HG03159 (cell line): ENCODE results near the gene PUM2.
"Not testable (repeated sequence)": the region's sequence is repeated elsewhere in the genome, so short reads cannot be mapped to it uniquely, and the experiment has no call there.

Source experiments
- ATAC-seq: cut with Tn5 transposase; IDR thresholded peaks from one replicate; pipeline ENCODE4 v1.9.1; 2021; ENCODE audit warnings: mild to moderate bottlenecking, moderate library complexity; ENCODE audit not compliant: unreplicated experiment

PUM2 gene

DNA sequence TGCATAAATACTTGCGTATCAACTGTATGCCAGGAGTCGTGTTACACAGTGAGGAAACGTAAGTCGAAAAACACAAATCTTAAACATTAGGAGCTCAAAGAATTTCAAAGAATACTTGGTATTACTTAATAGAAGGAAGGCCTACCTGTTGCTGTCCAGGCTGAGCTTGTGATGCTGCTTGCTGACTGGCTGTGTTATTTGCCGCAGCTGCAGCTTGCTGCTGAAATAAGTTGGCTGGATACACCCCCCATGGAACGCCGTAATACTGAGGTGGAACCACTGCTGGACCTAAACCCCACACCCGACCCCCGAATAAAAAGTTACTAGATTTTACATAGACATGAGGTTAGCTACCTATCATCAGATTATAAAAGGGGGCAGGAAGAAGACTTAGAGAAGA is 56.4 kb downstream of the PUM2 start:
- no peak for ATAC-seq

DNA sequence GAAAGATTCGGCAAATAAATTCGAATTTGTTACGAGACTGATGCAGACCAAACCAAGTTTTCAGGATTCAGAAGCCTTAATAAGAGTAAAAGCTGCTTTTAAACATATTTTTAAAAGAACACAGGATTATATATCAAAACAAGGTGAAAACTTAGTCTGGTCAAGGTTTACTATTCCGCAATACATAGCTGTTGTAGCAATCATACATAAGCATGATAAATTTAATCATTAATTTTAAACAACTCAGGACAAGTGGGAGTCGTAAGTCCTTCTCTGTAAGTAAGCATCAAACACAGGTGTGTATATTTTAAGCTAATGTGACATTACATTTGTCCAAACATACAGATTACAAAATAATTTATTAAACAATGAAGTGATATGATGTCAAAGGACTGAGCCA is 57.7 kb downstream of the PUM2 start:
- ATAC-seq = no peak

DNA sequence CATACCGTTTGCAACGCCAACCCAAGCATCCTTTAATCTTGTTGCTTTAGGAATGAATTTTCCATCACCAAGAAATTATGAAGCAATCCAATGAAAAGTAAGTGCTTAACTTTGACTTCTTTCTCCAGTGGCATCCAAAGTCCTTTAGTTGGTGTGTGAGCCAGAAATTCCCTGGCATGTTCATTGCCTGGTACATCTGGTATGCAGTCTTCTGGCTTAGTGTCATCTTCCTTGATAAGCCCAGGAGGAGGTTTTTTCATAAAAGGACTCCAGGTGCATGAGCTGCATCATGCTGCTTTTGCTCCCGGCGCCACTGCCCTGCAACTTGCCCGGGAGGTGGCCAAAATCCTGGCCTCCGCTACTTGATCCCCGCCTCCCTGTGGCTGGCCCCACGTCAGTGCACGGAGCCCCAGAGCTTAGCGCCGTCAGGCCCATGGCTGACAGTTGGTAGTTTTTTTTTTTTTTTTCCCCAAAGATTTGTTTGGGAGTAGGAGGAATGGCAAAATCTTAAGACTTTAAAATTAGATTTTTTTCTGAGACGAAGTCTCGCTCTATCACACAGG is 58.7 kb downstream of the PUM2 start:
- ATAC-seq = no peak

DNA sequence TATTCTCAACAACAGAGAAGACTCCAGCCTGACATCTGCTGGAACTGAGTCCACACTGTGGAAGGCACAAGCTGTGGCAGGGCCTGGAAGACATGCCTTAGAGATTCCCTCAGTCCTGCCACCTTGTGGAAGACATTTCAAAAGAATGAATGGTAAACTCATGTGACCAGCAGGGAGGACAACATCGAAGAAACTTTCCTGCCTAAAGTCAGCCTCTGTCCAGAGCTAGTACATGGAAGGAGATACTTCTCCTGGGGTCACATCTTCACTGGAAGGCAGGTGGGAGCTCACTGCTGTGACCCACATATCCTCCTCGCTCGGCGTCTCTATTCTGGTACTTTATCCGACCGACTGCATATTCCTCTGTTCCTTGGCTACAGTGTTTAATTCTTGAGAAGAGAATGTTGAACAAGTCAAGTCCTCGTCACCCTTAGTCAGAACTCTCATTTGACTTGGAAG is 59.5 kb downstream of the PUM2 start:
- ATAC-seq = peak; percentile 79

DNA sequence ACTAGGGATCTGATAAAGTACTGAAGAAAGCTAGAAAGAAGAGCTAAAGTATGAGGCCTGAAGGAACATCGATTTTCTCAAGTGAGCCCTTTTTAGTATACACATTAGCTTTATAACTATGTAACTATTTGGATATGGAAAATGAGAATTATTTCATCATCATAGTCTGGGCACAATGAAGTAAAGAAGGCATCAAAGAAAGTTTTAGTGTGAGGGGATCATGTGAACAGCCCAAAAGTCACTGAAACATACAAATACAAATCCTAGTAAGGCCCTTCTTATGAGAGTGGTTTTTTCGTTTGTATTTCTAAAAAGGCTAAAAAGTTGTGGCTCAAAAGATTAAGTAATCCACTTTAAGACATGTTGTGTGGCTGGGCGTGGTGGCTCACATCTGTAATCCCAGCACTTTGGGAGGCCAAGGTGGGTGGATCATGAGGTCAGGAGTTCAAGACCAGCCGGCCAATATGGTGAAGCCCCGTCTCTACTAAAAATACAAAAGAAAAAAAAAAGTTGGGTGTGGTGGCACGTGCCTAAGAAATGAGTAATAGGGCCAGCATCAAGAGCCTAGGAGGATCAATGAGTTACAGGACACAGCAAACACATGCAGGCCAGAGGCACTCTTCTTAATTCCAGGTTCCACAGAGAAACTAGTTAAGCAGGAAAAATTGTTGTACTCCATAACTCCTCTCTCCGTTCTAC is 61.9 kb downstream of the PUM2 start:
- no peak for ATAC-seq

DNA sequence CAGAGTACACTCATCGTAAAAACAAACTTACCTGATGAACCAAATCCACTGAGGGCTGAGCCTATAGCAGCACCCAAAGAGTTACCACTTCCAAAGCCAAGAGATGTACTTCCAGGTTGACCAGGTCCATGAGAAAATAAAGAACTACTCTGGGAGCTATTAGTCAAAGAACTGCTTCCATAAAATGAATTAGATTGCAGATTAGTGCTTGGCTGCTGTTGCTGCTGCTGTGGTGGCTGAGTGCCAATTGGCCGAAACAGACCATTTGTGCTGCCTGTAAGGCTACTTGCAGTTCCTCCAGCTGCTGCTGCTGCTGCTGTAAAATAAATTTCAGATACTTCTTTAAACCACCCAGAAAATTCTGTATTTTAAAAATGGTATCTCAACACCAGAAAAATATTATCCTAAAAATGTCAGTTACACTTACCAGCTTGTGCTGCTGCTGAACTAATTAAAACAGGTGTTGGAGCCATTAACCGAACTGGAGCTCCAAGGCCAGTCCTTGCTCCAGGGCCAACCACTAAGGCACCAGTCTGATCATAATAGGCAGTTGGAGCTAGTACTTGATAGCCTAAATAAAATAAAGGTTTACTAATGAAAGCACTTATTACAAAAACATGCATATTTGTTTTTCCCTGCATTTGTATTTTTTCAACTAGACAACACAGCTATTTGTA is 67.6 kb downstream of the PUM2 start:
- no peak for ATAC-seq

DNA sequence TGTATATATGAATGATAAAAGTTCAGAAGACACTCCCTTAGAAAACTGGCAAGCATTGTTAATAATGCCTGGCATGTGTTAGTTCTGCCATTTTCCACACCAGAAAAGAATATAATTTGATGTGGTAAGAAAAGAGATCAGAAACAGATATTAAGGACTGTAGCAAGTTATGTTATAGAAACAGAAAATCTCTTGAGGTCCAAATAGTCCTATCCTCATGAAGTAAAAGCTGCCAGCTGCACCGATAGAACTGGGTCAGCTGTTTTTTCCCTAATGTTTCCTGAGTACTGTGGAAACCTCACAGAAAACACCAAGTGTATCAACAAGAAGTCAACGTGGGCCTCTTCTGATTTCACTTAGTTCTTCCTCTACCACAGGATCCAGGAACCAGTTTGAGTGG is 68.8 kb downstream of the PUM2 start:
- no peak for ATAC-seq

DNA sequence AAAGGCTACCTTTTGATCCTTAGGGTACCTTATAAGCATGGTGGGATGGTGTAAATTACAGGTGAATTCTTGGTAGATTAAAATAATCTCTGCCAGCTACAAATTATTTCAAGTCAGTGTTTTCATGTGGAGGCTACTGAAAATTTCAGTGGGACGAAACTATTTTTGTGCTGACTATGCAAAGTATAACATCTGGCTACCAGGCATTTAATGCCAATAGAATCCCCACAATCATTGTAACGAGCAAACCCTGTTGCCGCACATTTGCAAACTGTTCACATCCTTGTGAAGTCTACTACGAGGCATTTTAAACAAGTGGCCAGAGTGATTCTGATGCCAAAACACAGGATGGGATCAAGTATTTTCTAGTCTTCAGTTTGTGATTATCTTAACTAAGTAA is 77.6 kb downstream of the PUM2 start:
- ATAC-seq = no peak

DNA sequence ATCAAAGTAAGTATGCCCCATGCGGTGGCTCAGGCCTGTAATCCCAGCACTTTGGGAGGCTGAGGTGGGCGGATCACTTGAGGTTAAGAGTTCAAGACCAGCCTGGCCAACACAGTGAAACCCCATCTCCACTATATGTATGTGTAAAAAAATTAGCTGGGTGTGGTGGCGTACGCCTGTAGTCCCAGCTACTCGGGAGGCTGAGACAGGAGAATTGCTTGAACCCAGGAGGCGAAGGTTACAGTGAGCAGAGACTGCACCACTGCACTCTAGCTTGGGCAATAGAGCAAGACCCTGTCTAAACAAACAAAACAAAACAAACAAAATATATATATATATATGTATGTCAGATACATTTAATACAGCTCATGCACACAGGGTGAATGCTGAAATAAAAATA is 82.3 kb downstream of the PUM2 start:
- not testable (repeated sequence) for ATAC-seq

DNA sequence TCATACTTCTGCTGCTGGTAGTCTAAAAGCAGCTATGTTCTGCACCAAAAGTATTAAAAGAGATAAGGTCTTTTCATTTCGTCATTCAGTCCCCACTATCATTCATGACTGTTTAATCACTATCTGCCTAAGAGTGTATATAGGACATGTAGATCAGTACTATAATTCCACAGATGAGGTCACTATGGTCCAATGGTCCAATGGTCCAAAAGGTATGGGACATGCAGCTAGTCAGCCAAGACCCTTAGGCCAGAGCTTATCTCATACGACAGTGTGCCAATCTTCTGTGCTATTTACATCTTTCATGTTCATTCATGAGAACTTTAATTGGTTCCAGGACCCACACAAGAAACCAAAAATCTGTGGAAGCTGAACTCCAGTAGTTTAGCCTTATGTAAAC is 83.1 kb downstream of the PUM2 start:
- no peak for ATAC-seq

DNA sequence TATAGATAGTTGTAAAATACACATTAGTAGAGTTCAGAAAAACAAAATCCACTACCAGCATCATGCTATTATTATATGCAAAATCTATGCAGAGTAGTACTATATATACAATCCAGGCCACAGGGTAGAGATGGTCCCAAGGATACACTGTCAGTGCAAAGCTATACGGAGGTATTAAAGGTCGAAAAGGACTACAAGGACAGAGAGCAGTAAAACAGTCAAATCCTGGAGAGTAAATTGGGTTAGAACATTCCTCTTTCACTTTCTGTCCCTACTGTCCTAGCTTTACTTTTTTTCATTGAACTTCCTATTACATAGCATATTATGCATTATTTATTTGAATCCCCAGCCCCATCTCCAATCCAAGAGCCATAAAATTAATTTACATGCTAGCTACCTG is 86.0 kb downstream of the PUM2 start:
- ATAC-seq = no peak

DNA sequence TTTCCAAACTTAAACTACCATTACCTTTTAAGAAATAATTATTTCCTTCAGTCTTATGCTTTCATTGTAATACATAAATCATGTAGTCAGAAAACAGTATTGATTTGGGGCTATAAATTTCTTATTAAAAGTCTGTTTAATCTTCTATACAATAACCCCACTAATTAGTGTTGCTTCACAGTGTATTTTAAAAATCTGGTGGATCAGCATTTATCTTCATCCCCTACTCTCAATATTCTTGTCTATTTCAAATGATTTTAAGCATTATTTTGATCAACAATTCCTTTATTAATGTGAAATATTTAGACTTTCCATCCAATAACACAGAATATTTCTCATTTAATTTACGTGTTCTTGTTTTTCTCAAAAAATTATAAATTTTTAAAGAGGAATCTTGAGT is 93.2 kb downstream of the PUM2 start:
- no peak for ATAC-seq

DNA sequence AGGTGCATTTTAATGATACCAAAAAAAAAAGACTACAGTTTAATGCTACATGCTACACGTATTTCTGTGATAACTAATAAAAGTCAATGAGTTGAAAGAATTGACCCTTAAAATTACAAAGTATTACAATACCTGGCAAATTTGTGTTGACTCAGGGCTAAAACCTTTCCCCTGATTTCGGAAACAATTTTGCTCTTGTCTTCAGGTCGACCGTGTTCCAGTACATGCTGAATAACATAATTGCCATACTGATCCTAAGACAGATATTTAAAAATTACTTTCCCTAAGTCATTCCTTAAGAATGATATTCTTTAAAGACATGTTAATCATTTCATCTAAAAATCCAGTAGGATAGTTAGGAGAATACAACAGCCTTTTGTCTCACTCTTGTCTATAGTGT is 95.9 kb downstream of the PUM2 start:
- no peak for ATAC-seq

DNA sequence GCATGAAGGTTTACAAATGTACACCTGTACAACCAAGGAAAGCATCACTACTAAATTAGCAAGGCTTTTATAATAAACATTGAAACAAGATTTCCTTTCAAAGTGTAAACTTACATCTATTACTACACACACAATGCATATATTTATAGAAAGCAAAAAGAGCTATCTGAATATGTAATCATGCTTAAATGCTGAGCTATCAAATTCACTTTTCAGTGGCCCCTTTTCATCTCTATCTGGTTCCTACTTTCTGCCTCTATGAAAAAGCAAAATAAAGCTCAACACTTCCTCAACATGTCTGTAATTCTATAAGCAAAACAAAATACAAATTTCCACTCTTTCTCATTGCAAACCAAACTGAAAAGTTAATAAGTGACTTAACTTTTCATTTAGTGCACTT is 100.2 kb downstream of the PUM2 start:
- ATAC-seq = no peak

DNA sequence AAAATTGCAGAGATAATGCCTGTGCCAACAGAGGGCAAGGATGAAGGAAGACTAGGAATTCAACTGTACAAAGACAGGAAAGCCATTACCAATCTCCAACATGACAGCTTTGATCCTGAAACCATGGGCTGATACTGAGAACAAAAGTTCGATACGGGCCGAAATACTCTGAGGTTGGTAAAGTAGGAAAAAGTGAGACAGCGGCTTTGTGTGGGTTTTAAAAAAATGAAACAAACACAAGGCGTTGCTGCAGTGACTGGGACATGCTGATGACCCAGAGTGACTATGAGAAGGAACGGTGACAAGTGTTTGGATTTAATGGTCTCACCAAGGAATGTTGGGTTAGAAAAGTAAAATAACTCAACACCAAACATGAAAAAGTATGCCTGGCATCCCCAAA is 101.5 kb downstream of the PUM2 start:
- ATAC-seq = no peak

DNA sequence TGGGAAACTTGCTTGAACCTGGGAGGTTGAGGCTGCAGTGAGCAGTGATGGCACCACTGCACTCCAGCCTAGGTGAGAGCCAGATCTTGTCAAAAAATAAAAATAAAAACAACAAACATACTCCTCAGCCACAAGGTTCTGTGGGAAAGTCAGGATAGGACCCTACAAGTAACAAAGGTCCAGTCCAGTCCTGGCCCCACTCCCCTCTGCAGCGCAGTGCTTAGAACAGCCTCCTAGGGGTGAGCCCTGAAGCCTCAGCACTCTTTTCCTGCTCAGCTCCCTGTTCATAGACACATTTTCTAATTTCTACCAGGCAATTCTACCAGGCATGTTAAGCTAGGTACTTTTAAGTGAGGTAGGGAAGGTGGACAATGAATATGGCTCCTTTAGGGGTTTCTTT is 103.6 kb downstream of the PUM2 start:
- ATAC-seq = no peak

DNA sequence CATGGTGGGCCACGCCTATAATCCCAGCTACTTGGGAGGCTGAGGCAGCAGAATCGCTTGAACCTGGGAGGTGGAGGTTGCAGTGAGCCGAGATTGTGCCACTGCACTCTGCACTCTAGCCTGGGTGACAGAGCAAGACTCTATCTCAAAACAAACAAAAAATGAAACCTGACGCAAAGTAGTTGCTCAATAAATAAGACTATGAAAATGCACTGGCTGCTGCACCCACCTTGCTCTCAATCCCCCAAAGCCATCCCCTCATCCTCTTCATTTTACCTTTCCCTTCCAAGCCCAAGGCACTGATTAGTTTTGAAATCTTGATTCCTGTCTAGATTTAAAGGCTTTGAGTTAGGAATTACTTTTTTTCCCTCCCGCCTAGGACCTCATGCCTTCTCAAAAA is 107.0 kb downstream of the PUM2 start:
- not testable (repeated sequence) for ATAC-seq

DNA sequence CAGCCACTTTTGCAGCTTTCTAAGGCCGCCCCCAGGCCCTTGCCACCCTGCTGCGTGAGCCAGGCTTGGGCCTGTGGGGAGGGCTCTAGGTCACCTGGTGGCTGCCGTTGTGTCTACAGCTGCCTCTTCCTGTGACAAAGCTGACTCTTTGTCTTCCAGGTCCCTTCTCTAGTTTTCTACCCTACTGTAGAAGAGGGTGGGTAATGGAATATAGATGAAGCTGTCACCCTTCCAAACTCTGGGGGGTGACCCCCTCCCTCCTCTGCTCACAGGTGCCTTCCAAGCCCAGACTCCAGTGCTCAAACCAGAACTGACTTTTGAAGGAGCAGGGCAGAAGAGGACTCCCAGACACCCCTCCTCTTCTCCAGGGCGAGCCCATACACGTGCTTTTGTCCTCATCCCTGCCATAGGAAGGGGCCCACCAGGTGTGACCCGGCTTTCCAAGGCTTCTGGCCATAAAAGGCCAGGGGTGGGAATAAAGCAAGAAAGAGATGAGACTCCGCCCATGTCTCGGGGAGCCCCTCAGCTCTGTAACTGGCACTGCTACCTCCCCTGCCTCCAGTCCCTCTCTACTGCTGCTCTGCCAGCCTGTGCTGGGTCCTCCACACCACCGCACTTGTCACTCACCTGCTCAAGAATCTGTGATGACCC is 107.8 kb downstream of the PUM2 start:
- ATAC-seq = no peak

DNA sequence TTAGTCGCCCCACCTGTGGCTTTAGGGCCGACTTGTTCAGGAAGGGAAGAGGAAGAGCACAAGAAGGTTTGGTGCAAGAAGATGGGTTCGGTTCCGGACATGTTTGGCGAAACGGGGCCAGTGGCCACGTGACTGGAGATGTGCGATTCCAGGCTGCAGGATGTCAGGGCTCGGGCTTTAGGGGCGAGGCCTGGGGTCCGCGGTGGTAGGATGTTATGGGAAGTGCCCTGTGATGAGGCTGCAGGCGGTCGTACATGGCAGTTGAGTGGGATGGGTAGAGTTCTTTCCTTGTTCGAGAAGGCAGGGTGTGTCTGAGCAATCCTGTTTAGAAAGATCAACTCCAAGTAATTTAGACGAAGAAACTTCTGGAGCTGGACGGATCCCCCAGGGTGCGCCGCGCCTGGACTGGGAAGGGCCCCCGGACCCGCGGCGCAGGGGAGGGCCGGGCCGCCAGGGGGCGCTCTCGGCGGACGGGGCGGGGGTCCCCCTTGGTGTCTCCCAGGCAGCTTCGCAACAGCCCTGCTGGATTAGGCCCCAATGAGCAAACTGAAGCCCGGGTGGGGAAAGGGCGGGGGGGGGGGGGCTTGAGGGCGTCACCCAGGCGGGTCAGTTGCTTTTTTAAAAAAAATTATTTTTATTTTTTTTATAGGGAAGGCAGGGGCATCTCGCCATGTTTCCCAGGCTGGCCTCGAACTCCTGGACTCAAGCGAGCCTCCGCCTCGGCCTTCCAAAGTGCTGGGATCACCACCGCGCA is 108.5 kb downstream of the PUM2 start:
- no peak for ATAC-seq

DNA sequence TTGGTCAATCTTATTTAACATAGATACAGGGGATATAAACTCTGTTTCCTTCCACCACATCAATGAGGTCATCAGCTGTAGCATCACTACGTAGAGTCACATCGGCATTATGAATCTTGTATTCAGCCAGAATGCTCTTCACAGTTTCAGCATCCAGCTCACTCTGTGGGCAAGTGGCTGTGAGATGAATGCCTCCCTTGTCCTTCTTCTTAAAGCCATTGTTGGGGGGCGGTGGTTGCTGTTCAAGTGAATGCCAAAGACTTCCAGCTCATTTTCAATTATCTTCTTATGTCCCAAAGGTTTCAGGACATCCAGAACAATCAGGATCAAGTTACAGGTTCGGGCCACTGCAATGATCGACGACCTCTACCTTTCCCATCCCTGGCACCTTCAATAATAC is 110.4 kb downstream of the PUM2 start:
- ATAC-seq = not testable (repeated sequence)

DNA sequence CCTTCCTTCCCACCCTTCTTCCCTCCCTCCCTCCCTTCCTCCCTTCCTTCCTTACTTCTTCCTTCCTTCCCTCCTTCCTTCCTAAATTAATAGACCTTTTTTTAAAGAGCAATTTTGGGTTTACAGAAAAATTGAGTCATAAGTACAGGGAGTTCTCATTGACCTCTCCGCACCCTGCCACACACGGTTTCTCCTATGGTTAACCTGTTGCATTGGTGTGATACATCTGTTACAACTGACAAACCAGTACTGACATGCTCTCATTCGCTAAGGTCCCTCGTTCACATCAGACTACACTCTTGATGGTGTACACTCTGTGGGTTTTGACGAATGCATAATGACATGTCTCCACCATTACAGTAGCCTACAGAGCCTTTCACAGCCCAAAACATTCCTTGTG is 114.1 kb downstream of the PUM2 start:
- ATAC-seq = no peak
